H1 (cell line): ENCODE data around the gene ZNF473. TPM values are rescaled to one million over a fixed set of nuclear protein-coding genes. Genes with fewer than 3 reads are reported as not detected.

Source experiments
- CTCF ChIA-PET: fragments of 300-600 bp; sonication (Branson Sonifier 250); formaldehyde crosslinking; loops from one replicate; lab custom pipeline; 2021; ENCODE audit not compliant: partially characterized antibody; lab: Charles Lee
- POLR2A ChIA-PET: fragments of 300-600 bp; sonication (Branson Sonifier 250); formaldehyde crosslinking; loops from one replicate; lab custom pipeline; 2021; ENCODE audit warnings: inconsistent platforms; ENCODE audit not compliant: partially characterized antibody; lab: Charles Lee
- DNase-seq, 2 experiments: peaks; one replicate each; pipeline versions ENCODE4 v3.0.0 to v3.0.0-alpha.2; 2010 to 2022; ENCODE audit warnings: low spot score in 2 of 2, low read depth in 1 of 2, mixed read lengths in 1 of 2
- FAIRE-seq: peaks from 2 replicates; lab custom pipeline; 2011; peaks lifted over from hg19 to GRCh38; lab: Jason Lieb, UNC
- H2AFZ ChIP-seq: 2 replicates; pipeline ENCODE4 v1.8.1; 2012; ENCODE audit warnings: low read length, inconsistent platforms
- H2AK5ac ChIP-seq: 2 replicates; pipeline ENCODE4 v1.6.1; 2013; ENCODE audit warnings: low read depth, low read length
- H2BK120ac ChIP-seq: replicated peaks from 2 replicates; pipeline ENCODE3; 2013; ENCODE audit warnings: low read depth, low read length, inconsistent platforms
- H2BK12ac ChIP-seq: 2 replicates; pipeline ENCODE4 v1.6.1; 2013; ENCODE audit warnings: low read depth, low read length
- H2BK15ac ChIP-seq: 2 replicates; pipeline ENCODE4 v1.6.1; 2013; ENCODE audit warnings: low read length
- H2BK20ac ChIP-seq: 2 replicates; pipeline ENCODE4 v1.6.1; 2013; ENCODE audit warnings: low read length
- H2BK5ac ChIP-seq: 2 replicates; pipeline ENCODE4 v1.6.1; 2013; ENCODE audit warnings: low read depth, low read length
- H3K14ac ChIP-seq: 2 replicates; pipeline ENCODE4 v1.6.1; 2013; ENCODE audit warnings: inconsistent platforms; ENCODE audit not compliant: insufficient read length
- H3K18ac ChIP-seq: 2 replicates; pipeline ENCODE4 v1.6.1; 2013; ENCODE audit warnings: low read length; ENCODE audit errors: extremely low read depth
- H3K23ac ChIP-seq: 2 replicates; pipeline ENCODE4 v1.6.1; 2013; ENCODE audit warnings: inconsistent platforms; ENCODE audit not compliant: insufficient read length
- H3K23me2 ChIP-seq: 2 replicates; pipeline ENCODE4 v1.6.1; 2013; ENCODE audit warnings: low read depth, low read length
- H3K27ac ChIP-seq: 2 replicates; pipeline ENCODE4 v1.6.1; 2011; ENCODE audit warnings: low read depth, low read length, inconsistent platforms
- H3K27me3 ChIP-seq, 4 experiments: replicated peaks in 1 of 4; 1 replicate in 1 of 4; 2 replicates in 3 of 4; pipeline versions ENCODE4 v1.6.1 to v1.8.1; 2011 to 2013; ENCODE audit warnings: low read length in 3 of 4, mild to moderate bottlenecking in 3 of 4, inconsistent platforms in 2 of 4, mixed read lengths in 2 of 4, moderate library complexity in 1 of 4; ENCODE audit not compliant: control insufficient read depth in 3 of 4, insufficient read depth in 3 of 4; ENCODE audit errors: extremely low read depth in 1 of 4
- H3K36me3 ChIP-seq, 4 experiments: 2 replicates each; pipeline versions ENCODE4 v1.6.1 to v1.8.1; 2011 to 2013; ENCODE audit warnings: mild to moderate bottlenecking in 4 of 4, low read length in 3 of 4, moderate library complexity in 2 of 4, control low read depth in 1 of 4, inconsistent platforms in 1 of 4; ENCODE audit not compliant: insufficient read depth in 4 of 4, control insufficient read depth in 2 of 4
- H3K4ac ChIP-seq: replicated peaks from 2 replicates; pipeline ENCODE3; 2013; ENCODE audit warnings: low read length, low read depth, mixed read lengths, inconsistent platforms; ENCODE audit not compliant: insufficient read length
- H3K4me1 ChIP-seq, 4 experiments: replicated peaks in 1 of 4; 1 replicate in 1 of 4; 2 replicates in 3 of 4; pipeline versions ENCODE4 v1.6.1 to v1.8.1; 2011 to 2013; ENCODE audit warnings: low read length in 3 of 4, inconsistent platforms in 2 of 4, mixed read lengths in 1 of 4; ENCODE audit not compliant: insufficient read depth in 4 of 4, control insufficient read depth in 3 of 4
- H3K4me2 ChIP-seq, 2 experiments: 2 replicates each; pipeline versions ENCODE4 v1.6.1 to v1.8.1; 2011 to 2013; ENCODE audit warnings: low read depth in 2 of 2, low read length in 2 of 2, control low read depth in 1 of 2, inconsistent platforms in 1 of 2, mild to moderate bottlenecking in 1 of 2; ENCODE audit not compliant: insufficient read depth in 1 of 2
- H3K4me3 ChIP-seq, 4 experiments: fragments of 200-600, 300-600 bp in 1 of 4; sonication (generic), shearing (Covaris generic), sonication (Bioruptor Twin) in 1 of 4; 2 replicates each; pipeline versions ENCODE4 v1.5.1 to v1.8.1; 2011 to 2016; ENCODE audit warnings: low read length in 4 of 4, low read depth in 3 of 4, control low read depth in 2 of 4, inconsistent platforms in 2 of 4, mild to moderate bottlenecking in 2 of 4, mixed read lengths in 1 of 4, moderate library complexity in 1 of 4; ENCODE audit not compliant: insufficient read depth in 2 of 4; ENCODE audit errors: extremely low read depth in 1 of 4
- H3K56ac ChIP-seq: replicated peaks from 2 replicates; pipeline ENCODE3; 2013; ENCODE audit warnings: low read depth, mild to moderate bottlenecking, mixed read lengths, low read length, inconsistent platforms; ENCODE audit not compliant: insufficient read length
- H3K79me1 ChIP-seq: 2 replicates; pipeline ENCODE4 v1.6.1; 2013; ENCODE audit warnings: low read depth, low read length, control low read depth
- H3K79me2 ChIP-seq, 2 experiments: 2 replicates each; pipeline versions ENCODE4 v1.6.1 to v1.8.1; 2012 to 2013; ENCODE audit warnings: low read length in 2 of 2, mild to moderate bottlenecking in 2 of 2, inconsistent platforms in 1 of 2; ENCODE audit not compliant: insufficient read depth in 2 of 2, control insufficient read depth in 1 of 2
- H3K9ac ChIP-seq, 4 experiments: replicated peaks in 1 of 4; 1 replicate in 1 of 4; 2 replicates in 3 of 4; pipeline versions ENCODE4 v1.6.1 to v1.8.1; 2011 to 2013; ENCODE audit warnings: low read depth in 3 of 4, low read length in 3 of 4, control low read depth in 2 of 4, mild to moderate bottlenecking in 2 of 4, moderate library complexity in 2 of 4, inconsistent platforms in 1 of 4; ENCODE audit errors: extremely low read depth in 1 of 4
- H3K9me3 ChIP-seq, 2 experiments: 2 replicates each; pipeline versions ENCODE4 v1.6.1 to v1.8.1; 2012 to 2013; ENCODE audit warnings: mild to moderate bottlenecking in 2 of 2, moderate library complexity in 2 of 2, control low read depth in 1 of 2, inconsistent platforms in 1 of 2, low read depth in 1 of 2, low read length in 1 of 2, mixed read lengths in 1 of 2; ENCODE audit not compliant: insufficient read depth in 2 of 2
- H4K20me1 ChIP-seq, 2 experiments: replicated peaks in 1 of 2; 2 replicates each; pipeline versions ENCODE3 to v1.8.1; 2011 to 2013; ENCODE audit warnings: inconsistent platforms in 2 of 2, low read length in 2 of 2, mild to moderate bottlenecking in 1 of 2; ENCODE audit not compliant: insufficient read depth in 2 of 2, control insufficient read depth in 1 of 2
- H4K5ac ChIP-seq: 2 replicates; pipeline ENCODE4 v1.6.1; 2013; ENCODE audit warnings: low read length, low read depth, mixed read lengths, inconsistent platforms; ENCODE audit not compliant: insufficient read length
- H4K8ac ChIP-seq: 2 replicates; pipeline ENCODE4 v1.8.0; 2013; ENCODE audit warnings: mild to moderate bottlenecking, moderate library complexity, low read length, inconsistent platforms; ENCODE audit not compliant: insufficient read depth; ENCODE audit errors: extremely low read depth
- H4K91ac ChIP-seq: replicated peaks from 2 replicates; pipeline ENCODE3; 2013; ENCODE audit warnings: low read length, mixed read lengths, inconsistent platforms; ENCODE audit not compliant: insufficient read length
- SIRT6 ChIP-seq: IDR thresholded peaks from one replicate; pipeline ENCODE4 v1.7.1; 2012; ENCODE audit warnings: low read length, inconsistent platforms
- WGBS, 2 experiments: shearing (Covaris generic) in 1 of 2; methylation state at CpG; one replicate each; pipeline versions ENCODE4 v1.1.6 to v1.1.7; 2013 to 2015; ENCODE audit warnings: low lambda C conversion rate in 2 of 2, mixed read lengths in 2 of 2, inconsistent platforms in 1 of 2, low coverage in 1 of 2, missing lambda C conversion rate in 1 of 2; ENCODE audit not compliant: insufficient replicate concordance in 2 of 2, insufficient coverage in 1 of 2, insufficient read length in 1 of 2; ENCODE audit errors: extremely low coverage in 1 of 2, missing lambda C conversion rate in 1 of 2; 5-methylcytosine and 5-hydroxymethylcytosine counted together
- polyA plus RNA-seq, 7 experiments: library from polyadenylated mRNA; depleted of rRNA in 3 of 7; stranded (reverse) in 5 of 7; unstranded in 2 of 7; fragments of >200 nt in 5 of 7; fragments of 200-250 nt in 2 of 7; gene quantifications; 1 replicate in 5 of 7; 2 replicates in 1 of 7; 4 replicates in 1 of 7; pipeline versions ENCODE4 v1.2.1 to v1.2.3, GENCODE V29; 2011 to 2013; ENCODE audit warnings: missing spikeins in 2 of 7, mixed read lengths in 2 of 7
- total RNA-seq: library from RNA; stranded (reverse); fragmentation: NEBNext Ultra II Directional; extraction: Animal tissue kit (Norgen Biotek cat#: 25700); gene quantifications from 2 replicates; pipeline ENCODE4 v1.2.1, GENCODE V29; 2021

Gene ZNF473
- total and polyA plus RNA-seq, 2 of the 8 experiments (the other 6 are each of a cell fraction or from before 2014, with no cell fraction given), result 5.2 to 11.7 TPM

- Histone ChIP-seq H2BK20ac (no peak overlapping the region), H3K23ac (no peak overlapping the region), H2AK5ac (no peak overlapping the region), H4K5ac (no peak overlapping the region), H2BK5ac (no peak overlapping the region), H3K9ac (no peak overlapping the region), H3K23me2 (no peaks in the 10 kb centered on the region; the same call in 1 of the 2 replicates), H3K4ac (no peak overlapping the region), H3K56ac (no peak overlapping the region), H3K27ac (no peak overlapping the region), H2BK15ac (no peak overlapping the region), H2BK12ac (no peak overlapping the region), H3K27me3 (no peaks in the 10 kb centered on the region), H3K4me3 (no peak overlapping the region), H3K36me3 (peaks cover 54 to 74% (median 69%) of the 10 kb centered on the region in 4 experiments), H3K79me2 (no peaks in the 10 kb centered on the region), H2BK120ac (no peak overlapping the region), H3K4me2 (no peak overlapping the region), H3K18ac (no peak overlapping the region), H4K8ac (no peak overlapping the region), H2AFZ (no peak overlapping the region), H4K20me1 (peaks cover 0 to 5% of the 10 kb centered on the region in 2 experiments), H3K79me1 (no peaks in the 10 kb centered on the region; the same call in 1 of the 2 replicates), H4K91ac (no peak overlapping the region), H3K4me1 (no peaks in the 10 kb centered on the region), H3K14ac (no peak overlapping the region), H3K9me3 (peaks cover 37 to 48% of the 10 kb centered on the region in 2 experiments)
- no peak for FAIRE-seq
- TF ChIP-seq SIRT6, result no peak
- CTCF ChIA-PET, result interaction anchor here (1.5 to 3.7 kb wide), 3 partner anchors 7 to 104 kb away, joined by 3 to 20 read pairs (median 6); no protein-coding TSS in a partner anchor
- DNase-seq, result no peak
- POLR2A ChIA-PET, result interaction anchor here (0.5 kb wide), 1 partner anchor 12 kb away, joined by 3 read pairs; no protein-coding TSS in a partner anchor
- WGBS, 2 experiments, result 85% methylated on average over 6 of the region's 6 CpGs; no CpG with 5 or more reads in 1 of the 2 experiments
Observed at GRCh38 chr19:50040967-50041366, 15.2 kb downstream of the ZNF473 start.
